ENCODE data around the gene INO80E.
"Not testable (repeated sequence)": the region's sequence is repeated elsewhere in the genome, so short reads cannot be mapped to it uniquely, and the experiment has no call there.

The INO80E gene

GRCh38 chr16:30016555-30017276, 20.7 kb downstream of the INO80E start:
- Mint-ChIP-seq H3K4me3 (no peak overlapping the region), H3K9me3 (no peaks in the 10 kb centered on the region)

GRCh38 chr16:30017277-30017656, 21.2 kb downstream of the INO80E start:
- peaks cover 40% of the 10 kb centered on the region for H3K27me3 Mint-ChIP-seq (ENCODE audit: low read depth)
- no peak for TF ChIP-seq CTCF (IDR thresholded peaks at IDR 0.05; ENCODE audit: unreplicated experiment in 3 of 3)
- no peaks in the 10 kb centered on the region for H3K4me1 Mint-ChIP-seq
- H3K27ac Mint-ChIP-seq: no peak overlapping the region
- H3K9me3 Mint-ChIP-seq: no peaks in the 10 kb centered on the region
- no peak overlapping the region for H3K4me3 Mint-ChIP-seq
- H3K36me3 Mint-ChIP-seq (ENCODE audit: low read depth): no peaks in the 10 kb centered on the region

More at GRCh38 chr16:30016555-30017276, 20.7 kb downstream of the INO80E start:
- Mint-ChIP-seq H3K27me3 (ENCODE audit: low read depth) (peaks cover 45% of the 10 kb centered on the region), H3K27ac (no peak overlapping the region), H3K36me3 (ENCODE audit: low read depth) (no peaks in the 10 kb centered on the region), H3K4me1 (peaks cover 5% of the 10 kb centered on the region)
- TF ChIP-seq CTCF (IDR thresholded peaks at IDR 0.05; ENCODE audit: unreplicated experiment in 3 of 3): no peak

GRCh38 chr16:30017937-30018336, 21.9 kb downstream of the INO80E start:
- not testable (repeated sequence) for H3K9me3 Mint-ChIP-seq; H3K27ac Mint-ChIP-seq; H3K36me3 Mint-ChIP-seq (ENCODE audit: low read depth); H3K4me3 Mint-ChIP-seq; H3K4me1 Mint-ChIP-seq
- H3K27me3 Mint-ChIP-seq (ENCODE audit: low read depth): peaks cover 40% of the 10 kb centered on the region

- H3K36me3 Mint-ChIP-seq (ENCODE audit: low read depth): no peaks in the 10 kb centered on the region
- no peak for TF ChIP-seq CTCF (IDR thresholded peaks at IDR 0.05; ENCODE audit: unreplicated experiment in 3 of 3)
- H3K27me3 Mint-ChIP-seq (ENCODE audit: low read depth): peaks cover 38% of the 10 kb centered on the region
- no peak overlapping the region for H3K4me3 Mint-ChIP-seq
- H3K9me3 Mint-ChIP-seq: no peaks in the 10 kb centered on the region
- no peak overlapping the region for H3K27ac Mint-ChIP-seq
- no peaks in the 10 kb centered on the region for H3K4me1 Mint-ChIP-seq
Measured at GRCh38 chr16:30018731-30019158, 22.7 kb downstream of the INO80E start.

- no peak within 1 kb of the TSS for H3K4me3 Mint-ChIP-seq
- H3K9me3 Mint-ChIP-seq: no peaks in the 10 kb centered on the region
- H3K27me3 Mint-ChIP-seq (ENCODE audit: low read depth): peaks cover 33% of the 10 kb centered on the region
- TF ChIP-seq CTCF (IDR thresholded peaks at IDR 0.05; ENCODE audit: unreplicated experiment in 3 of 3): no peak
- H3K36me3 Mint-ChIP-seq (ENCODE audit: low read depth): no peaks in the 10 kb centered on the region
- H3K4me1 Mint-ChIP-seq: peaks cover 7% of the 10 kb centered on the region
- no peak within 1 kb of the TSS for H3K27ac Mint-ChIP-seq
Measured at GRCh38 chr16:30022887-30023286, 26.8 kb downstream of the INO80E start, which contains the start of gene C16orf92. Gene C16orf92, plus strand, starts transcription at chr16:30023198. Its CDS starts 143 bp downstream, at chr16:30023341.

- H3K4me1 Mint-ChIP-seq: peaks cover 14% of the 10 kb centered on the region
- H3K36me3 Mint-ChIP-seq (ENCODE audit: low read depth): no peaks in the 10 kb centered on the region
- H3K27me3 Mint-ChIP-seq (ENCODE audit: low read depth): peaks cover 40% of the 10 kb centered on the region
- H3K4me3 Mint-ChIP-seq: no peak overlapping the region
- H3K27ac Mint-ChIP-seq: no peak overlapping the region
- no peak for TF ChIP-seq CTCF (IDR thresholded peaks at IDR 0.05; ENCODE audit: unreplicated experiment in 3 of 3)
- no peaks in the 10 kb centered on the region for H3K9me3 Mint-ChIP-seq
Measured at GRCh38 chr16:30023586-30023985, 27.5 kb downstream of the INO80E start.

All from nephron (organoid).